GM18517 (cell line): ENCODE data around the gene FTL.
"Not testable (repeated sequence)": the region's sequence is repeated elsewhere in the genome, so short reads cannot be mapped to it uniquely, and the experiment has no call there.

Source experiments
- ATAC-seq: cut with Tn5 transposase; IDR thresholded peaks from one replicate; pipeline ENCODE4 v1.9.1; 2021; ENCODE audit warnings: mild to moderate bottlenecking, moderate library complexity; ENCODE audit not compliant: unreplicated experiment

FTL gene

GRCh38 chr19:48965040-48965805, at the start of gene FTL:
TSS of gene FTL (plus strand) at chr19:48965309. CDS start at chr19:48965508, 199 bp downstream.
- peak; percentile 48 for ATAC-seq

DNA sequence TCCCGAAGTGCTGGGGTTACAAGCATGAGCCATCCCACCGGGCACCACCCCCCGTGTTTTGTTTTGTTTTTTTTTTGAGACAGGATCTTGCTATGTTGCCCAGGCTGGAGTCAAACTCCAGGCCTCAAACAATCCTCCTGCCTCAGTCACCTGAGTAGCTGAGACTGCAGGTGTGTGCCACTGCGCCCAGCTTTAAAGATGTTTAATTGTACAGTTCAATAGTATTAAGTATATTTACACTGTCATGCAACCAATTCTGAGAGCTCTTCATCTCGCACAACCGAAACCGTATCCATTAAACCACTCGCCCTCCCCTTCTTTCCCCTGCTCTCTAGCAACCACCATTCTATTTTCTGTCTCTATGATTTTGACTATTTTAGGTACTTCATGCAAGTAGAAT, 49.4 kb upstream of the FTL start:
- no peak for ATAC-seq

DNA sequence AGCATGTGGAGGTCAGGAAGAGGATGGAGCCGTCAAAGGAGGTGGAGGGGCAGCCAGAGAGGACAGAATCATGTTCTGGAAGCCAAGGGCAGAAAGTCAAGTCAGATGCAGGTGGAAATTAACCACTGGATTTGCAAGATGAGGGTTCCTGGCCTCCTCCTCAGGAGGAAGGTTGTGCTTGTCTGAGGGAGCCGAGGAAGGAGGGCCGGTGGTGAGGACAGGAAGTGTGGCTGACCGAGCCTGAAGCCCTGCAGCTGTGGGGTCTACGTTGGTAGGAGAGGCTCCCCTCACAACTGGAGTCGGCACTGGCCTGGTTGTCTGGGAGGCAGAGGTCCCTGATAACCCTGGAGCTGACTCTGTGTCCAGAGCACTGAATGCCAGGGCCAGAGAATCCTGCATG, 47.0 kb upstream of the FTL start:
- ATAC-seq: no peak

GRCh38 chr19:48918801-48919247, 46.3 kb upstream of the FTL start:
- ATAC-seq: no peak

DNA sequence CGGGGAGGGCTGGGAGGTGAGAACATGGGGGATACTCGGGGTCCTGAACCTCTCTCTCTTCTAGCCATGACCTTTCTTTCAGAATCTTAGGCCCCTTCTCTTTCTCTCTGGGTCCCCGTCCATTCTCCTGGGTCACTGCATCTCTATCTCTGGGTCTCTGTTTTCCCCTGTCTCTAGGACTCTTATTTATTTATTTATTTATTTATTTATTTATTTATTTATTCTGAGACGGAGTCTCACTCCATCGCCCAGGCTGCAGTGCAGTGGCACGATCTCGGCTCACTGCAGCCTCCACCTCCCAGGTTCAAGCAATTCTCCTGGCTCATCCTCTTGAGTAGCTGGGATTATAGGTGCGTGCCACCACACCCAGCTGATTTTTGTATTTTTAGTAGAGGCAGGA, 45.8 kb upstream of the FTL start:
- not testable (repeated sequence) for ATAC-seq

DNA sequence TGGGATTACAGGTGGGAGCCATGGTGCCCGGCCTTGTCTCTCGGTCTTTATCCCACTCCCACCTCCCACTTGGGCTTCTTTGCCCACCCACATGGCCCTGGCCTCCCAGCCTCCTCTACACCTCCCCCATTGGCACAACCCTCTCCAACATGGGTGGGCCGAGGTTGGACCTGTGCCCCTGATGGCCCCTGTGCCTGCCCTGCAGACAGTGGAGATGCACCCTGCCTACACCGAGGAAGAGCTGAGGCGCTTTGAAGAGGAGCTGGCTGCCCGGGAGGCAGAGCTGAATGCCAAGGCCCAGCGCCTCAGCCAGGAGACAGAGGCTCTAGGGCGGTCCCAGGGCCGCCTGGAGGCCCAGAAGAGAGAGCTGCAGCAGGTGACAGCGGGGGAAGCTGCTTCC, 44.2 kb upstream of the FTL start:
- ATAC-seq: no peak

GRCh38 chr19:48921721-48922500, 43.2 kb upstream of the FTL start:
- no peak for ATAC-seq

DNA sequence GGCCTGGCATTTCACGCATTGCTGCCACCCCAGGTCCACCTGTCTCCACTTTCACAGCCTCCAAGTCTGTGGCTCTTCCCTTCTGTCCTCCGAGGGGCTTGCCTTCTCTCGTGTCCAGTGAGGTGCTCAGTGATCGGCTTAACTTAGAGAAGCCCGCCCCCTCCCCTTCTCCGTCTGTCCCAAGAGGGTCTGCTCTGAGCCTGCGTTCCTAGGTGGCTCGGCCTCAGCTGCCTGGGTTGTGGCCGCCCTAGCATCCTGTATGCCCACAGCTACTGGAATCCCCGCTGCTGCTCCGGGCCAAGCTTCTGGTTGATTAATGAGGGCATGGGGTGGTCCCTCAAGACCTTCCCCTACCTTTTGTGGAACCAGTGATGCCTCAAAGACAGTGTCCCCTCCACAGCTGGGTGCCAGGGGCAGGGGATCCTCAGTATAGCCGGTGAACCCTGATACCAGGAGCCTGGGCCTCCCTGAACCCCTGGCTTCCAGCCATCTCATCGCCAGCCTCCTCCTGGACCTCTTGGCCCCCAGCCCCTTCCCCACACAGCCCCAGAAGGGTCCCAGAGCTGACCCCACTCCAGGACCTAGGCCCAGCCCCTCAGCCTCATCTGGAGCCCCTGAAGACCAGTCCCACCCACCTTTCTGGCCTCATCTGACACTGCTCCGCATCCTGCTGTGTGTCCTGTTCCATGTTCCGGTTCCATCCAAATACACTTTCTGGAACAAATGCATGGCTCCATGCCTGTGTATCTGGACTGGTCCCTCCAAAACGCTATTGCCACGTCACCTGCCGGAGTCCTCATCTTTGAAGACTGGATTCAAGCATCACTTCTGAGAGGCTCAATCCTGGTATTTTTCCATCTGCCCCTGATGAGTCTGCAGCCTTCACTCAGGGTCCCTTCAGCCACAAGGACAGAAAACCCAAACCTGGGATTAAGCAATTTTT, 42.3 kb upstream of the FTL start:
- no peak for ATAC-seq

DNA sequence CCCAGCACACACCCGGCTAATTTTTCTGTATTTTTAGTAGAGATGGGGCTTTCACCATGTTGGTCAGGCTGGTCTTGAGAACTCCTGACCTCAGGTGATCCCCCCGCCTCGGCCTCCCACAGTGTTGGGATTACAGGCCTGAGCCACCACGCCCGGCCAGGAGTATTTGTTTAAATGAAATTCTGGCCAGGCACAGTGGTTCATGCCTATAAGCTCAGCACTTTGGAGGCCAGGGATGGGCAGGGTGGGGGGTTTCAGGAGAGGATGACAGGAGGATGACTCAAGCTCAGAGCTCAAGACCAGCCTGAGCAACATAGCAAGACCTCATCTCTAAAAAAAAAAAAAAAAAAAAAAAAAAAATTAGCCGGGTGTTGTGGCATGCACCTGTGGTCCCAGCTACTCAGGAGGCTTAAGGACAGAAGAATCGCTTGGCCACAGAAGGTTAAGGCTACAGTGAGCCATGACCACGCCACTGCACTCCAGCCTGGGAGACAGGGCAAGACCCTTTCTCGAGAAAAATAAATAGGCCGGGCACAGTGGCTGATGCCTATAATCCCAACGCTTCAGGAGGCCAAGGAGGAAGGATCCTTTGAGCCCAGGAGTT, 39.8 kb upstream of the FTL start:
- ATAC-seq: no peak

DNA sequence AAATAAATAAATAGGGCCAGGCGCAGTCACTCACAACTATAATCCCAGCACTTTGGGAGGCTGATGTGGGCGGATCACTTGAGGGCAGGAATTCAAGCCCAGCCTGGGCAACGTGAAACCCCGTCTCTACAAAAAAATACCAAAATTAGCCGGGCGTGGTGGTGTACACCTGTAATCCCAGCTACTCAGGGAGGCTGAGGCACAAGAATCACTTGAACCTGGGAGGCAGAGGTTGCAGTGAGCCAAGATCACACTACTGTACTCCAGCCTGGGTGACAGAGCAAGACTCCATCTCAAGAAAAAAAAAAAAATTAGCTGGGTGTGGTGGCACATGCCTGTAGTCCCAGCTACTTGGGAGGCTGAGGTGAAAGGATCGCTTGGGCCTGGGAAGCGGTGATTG, 39.2 kb upstream of the FTL start:
- not testable (repeated sequence) for ATAC-seq

- ATAC-seq: no peak
Measured at GRCh38 chr19:48926909-48927308, 38.2 kb upstream of the FTL start.

GRCh38 chr19:48927692-48928091, 37.4 kb upstream of the FTL start:
- ATAC-seq: not testable (repeated sequence)

DNA sequence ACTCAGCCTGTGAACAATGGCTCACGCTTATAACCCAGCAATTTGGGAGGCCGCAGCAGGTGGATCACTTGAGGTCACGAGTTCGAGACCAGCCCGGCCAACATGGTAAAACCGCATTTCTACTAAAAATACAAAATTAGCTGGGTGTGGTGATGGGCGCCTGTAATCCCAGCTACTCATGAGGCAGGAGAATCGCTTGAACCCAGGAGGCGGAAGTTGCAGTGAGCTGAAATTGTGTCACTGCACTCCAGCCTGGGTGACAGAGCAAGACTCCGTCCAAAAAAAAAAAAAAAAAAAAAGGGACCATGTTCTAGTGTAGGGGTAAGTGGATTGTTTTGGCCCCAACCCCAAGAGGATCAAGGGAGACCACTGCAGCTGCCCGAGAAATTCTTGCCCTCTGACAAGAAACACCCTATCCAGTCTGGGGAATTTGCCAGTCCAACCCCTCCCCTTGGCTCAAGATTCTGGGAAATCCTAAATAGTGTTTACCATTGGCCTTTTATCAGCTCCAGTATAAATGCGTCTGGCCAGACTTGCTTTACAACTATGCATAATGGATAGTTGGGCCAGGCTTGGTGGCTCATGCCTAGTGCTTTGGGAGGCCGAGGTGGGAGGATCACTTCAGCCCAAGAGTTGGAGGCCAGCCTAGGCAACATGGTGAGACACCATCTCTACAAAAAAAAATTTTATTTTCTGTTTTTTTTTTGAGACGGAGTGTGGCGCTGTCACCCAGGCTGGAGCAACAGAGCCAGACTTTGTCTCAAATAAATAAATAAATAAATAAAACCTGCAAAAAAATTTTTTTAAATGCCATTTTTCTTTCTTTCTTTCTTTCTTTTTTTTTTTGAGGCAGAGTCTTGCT, 36.7 kb upstream of the FTL start:
- no peak for ATAC-seq

GRCh38 chr19:48933382-48933932, 31.7 kb upstream of the FTL start, which contains the start of gene DHDH:
TSS of gene DHDH (plus strand) at chr19:48933699. CDS start at chr19:48933722, 23 bp downstream.
- ATAC-seq: no peak

- no peak for ATAC-seq
Measured at GRCh38 chr19:48934837-48935236, 30.3 kb upstream of the FTL start.

GRCh38 chr19:48935864-48936263, 29.2 kb upstream of the FTL start:
- no peak for ATAC-seq

DNA sequence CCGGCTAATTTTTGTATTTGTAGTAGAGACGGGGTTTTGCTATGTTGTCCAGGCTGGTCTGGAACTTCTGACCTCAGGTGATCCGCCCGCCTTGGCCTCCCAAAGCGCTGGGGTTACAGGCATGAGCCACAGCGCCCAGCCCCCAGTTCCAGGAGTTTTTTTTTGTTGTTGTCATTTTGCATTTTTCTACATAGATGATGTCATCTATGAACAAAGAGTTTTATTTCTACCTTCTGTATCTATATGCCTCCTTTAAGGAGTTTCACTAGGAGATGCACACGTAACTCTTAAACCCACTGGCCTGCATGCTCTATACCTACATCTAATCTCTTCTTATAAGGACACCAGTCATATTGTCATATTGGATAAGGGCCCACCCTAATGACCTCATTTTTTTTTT, 26.9 kb upstream of the FTL start:
- no peak for ATAC-seq

- ATAC-seq: no peak
Measured at GRCh38 chr19:48940902-48941301, 24.2 kb upstream of the FTL start.

- no peak for ATAC-seq
Measured at GRCh38 chr19:48943081-48943480, 22.0 kb upstream of the FTL start.
